Measurements from ENCODE around the gene TRAF3IP1.
"Not testable (repeated sequence)": the region's sequence is repeated elsewhere in the genome, so short reads cannot be mapped to it uniquely, and the experiment has no call there.

The TRAF3IP1 gene

DNA sequence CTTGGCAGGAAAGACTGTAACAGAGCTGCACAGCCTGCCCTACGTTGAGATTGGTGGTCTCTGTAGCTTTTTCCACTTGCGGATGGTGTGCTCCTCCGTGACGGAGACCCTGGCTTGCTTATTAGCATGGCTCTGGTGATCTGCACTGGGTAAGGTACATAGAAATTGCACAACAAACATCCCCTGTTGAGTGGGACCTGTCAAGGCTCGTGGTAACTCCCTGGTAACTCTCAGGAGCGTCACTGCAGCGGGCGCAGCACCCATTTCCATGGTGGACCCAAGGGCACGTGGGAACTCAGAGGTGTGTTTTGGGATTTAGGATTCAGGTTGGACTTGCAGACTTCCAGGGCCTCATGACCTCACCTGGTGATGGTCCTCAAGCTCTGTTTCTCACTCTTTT lies 1.1 kb downstream of the TRAF3IP1 start:
- H3K36me3 Mint-ChIP-seq (ENCODE audit: low read depth): peaks cover 20% of the 10 kb centered on the region
- peaks cover 5% of the 10 kb centered on the region for H3K9me3 Mint-ChIP-seq
- H3K27me3 Mint-ChIP-seq (ENCODE audit: low read depth): peaks cover 4% of the 10 kb centered on the region
- no peak overlapping the region for H3K27ac Mint-ChIP-seq
- TF ChIP-seq, protein P1, sequence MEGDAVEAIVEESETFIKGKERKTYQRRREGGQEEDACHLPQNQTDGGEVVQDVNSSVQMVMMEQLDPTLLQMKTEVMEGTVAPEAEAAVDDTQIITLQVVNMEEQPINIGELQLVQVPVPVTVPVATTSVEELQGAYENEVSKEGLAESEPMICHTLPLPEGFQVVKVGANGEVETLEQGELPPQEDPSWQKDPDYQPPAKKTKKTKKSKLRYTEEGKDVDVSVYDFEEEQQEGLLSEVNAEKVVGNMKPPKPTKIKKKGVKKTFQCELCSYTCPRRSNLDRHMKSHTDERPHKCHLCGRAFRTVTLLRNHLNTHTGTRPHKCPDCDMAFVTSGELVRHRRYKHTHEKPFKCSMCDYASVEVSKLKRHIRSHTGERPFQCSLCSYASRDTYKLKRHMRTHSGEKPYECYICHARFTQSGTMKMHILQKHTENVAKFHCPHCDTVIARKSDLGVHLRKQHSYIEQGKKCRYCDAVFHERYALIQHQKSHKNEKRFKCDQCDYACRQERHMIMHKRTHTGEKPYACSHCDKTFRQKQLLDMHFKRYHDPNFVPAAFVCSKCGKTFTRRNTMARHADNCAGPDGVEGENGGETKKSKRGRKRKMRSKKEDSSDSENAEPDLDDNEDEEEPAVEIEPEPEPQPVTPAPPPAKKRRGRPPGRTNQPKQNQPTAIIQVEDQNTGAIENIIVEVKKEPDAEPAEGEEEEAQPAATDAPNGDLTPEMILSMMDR (IDR thresholded peaks at IDR 0.05; ENCODE audit: unreplicated experiment in 3 of 3): no peak
- H3K4me1 Mint-ChIP-seq: peaks cover 14% of the 10 kb centered on the region
- peak overlapping the region; percentile 86 to 94 (median 90) for H3K4me3 Mint-ChIP-seq

DNA sequence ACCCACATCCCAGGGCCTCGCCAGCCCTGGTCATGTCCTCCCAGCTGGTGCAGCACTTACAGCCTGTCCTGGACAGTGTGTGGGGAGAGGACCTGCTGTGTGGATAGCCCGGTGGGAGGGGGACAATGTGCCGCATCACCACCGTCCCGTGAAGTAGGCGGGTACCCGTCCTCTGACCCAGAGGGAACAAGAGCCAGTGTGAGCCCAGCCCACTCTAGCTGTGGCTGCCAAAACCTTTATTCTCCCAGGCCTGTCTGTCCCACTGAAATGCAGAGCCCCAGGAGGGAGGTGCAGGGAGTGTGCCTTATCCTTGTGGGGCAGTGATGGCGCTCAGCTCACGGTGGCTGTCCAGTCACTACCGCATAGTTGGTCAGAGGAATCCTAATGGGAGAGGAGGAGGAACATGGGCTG lies 1.7 kb downstream of the TRAF3IP1 start:
- Mint-ChIP-seq H3K4me3 (peak overlapping the region; percentile 86 to 94 (median 90)), H3K4me1 (peaks cover 14% of the 10 kb centered on the region), H3K27me3 (ENCODE audit: low read depth) (no peaks in the 10 kb centered on the region), H3K27ac (no peak overlapping the region), H3K9me3 (peaks cover 3% of the 10 kb centered on the region), H3K36me3 (ENCODE audit: low read depth) (peaks cover 24% of the 10 kb centered on the region)
- TF ChIP-seq, protein P1 (IDR thresholded peaks at IDR 0.05; ENCODE audit: unreplicated experiment in 3 of 3): no peak

DNA sequence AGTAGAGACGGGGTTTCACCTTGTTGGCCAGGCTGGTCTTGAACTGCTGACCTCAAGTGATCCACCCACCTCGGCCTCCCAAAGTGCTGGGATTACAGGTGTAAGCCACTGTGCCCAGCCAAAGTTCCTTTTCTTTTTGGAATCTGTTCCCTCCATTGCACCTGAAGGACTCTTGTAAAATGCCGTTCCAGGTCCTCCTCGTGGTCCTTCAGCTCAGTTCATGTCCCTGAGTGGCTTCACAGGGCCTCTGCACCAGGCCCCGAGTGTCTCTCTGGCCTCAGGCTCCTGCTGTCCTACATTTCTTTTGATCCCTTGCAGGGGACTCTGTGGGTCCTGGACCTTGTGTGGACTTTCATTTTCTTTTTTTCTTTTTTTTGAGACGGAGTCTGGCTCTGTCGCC lies 3.9 kb downstream of the TRAF3IP1 start:
- Mint-ChIP-seq H3K4me1 (peaks cover 14% of the 10 kb centered on the region), H3K36me3 (ENCODE audit: low read depth) (peaks cover 46% of the 10 kb centered on the region)
- H3K9me3 Mint-ChIP-seq; H3K27ac Mint-ChIP-seq; H3K4me3 Mint-ChIP-seq; H3K27me3 Mint-ChIP-seq (ENCODE audit: low read depth): not testable (repeated sequence)

DNA sequence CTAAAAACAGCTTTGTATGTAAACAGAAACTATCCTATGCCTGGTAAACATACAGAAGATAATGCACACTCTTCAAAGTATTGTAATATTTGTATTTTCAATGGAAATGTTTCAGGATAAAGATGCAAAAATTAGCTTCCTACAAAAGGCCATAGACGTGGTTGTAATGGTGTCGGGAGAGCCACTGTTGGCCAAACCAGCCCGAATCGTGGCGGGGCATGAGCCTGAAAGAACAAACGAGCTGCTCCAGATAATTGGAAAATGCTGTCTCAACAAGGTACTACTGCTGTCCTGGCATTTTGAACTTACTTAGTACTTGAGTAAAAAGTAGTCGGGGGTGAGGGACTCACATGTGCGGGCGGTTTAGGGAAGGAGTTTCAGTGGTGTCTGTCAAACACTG lies 5.4 kb downstream of the TRAF3IP1 start:
- Mint-ChIP-seq H3K4me3 (no peak overlapping the region), H3K27me3 (ENCODE audit: low read depth) (no peaks in the 10 kb centered on the region), H3K36me3 (ENCODE audit: low read depth) (peaks cover 53% of the 10 kb centered on the region), H3K9me3 (no peaks in the 10 kb centered on the region), H3K4me1 (peaks cover 14% of the 10 kb centered on the region), H3K27ac (no peak overlapping the region)
- TF ChIP-seq, protein P1 (IDR thresholded peaks at IDR 0.05; ENCODE audit: unreplicated experiment in 3 of 3): no peak

DNA sequence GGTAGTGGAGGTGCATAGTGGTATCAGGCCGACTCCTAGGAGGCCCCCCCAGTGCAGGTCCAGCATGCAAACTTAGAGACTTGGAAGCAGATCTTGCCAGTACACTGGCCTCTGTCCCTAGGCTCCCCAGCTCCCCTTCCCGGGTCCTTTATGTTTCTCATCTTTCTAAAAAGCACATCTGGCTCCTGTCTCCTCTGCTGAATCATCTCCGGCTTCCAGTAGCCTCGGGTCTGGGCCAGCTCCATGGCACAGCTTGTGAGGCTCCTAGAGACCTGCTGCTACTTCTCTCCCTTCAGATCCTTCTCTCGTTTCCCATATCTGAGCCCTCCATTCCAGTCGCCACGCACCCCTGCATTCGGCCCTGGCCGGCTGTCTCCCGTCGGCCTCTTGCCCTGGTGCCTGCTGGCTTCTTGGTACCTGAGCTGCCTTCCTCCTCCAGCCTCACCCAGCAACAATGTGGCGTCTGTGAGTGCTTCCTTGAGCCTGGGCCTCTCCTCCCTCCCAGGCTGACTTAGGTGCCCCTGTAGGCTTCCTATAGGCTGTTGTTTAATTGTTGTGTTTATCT lies 6.6 kb downstream of the TRAF3IP1 start:
- TF ChIP-seq, protein P1 (IDR thresholded peaks at IDR 0.05; ENCODE audit: unreplicated experiment in 3 of 3): no peak
- no peaks in the 10 kb centered on the region for H3K9me3 Mint-ChIP-seq
- peaks cover 5% of the 10 kb centered on the region for H3K4me1 Mint-ChIP-seq
- no peak overlapping the region for H3K4me3 Mint-ChIP-seq
- H3K36me3 Mint-ChIP-seq (ENCODE audit: low read depth): peaks cover 53% of the 10 kb centered on the region
- no peaks in the 10 kb centered on the region for H3K27me3 Mint-ChIP-seq (ENCODE audit: low read depth)
- no peak overlapping the region for H3K27ac Mint-ChIP-seq

DNA sequence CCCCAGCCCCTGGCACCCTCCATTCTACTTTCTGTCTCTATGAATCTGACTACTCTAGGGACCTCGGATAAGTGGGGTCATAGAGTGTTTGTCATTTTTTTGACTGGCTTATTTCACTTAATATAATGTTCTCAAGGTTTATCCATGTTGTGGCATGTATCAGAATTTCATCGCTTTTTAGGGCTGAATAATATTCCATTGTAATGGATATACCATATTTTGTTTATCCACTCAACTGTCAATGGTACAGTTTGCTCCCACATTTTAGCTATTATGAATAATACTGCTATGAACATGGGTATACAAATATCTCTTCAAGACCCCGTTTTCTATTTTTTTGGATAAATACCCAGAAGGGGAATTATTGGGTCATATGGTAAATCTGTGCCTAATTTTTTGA lies 7.4 kb downstream of the TRAF3IP1 start:
- H3K4me3 Mint-ChIP-seq: no peak overlapping the region
- H3K4me1 Mint-ChIP-seq: peaks cover 2% of the 10 kb centered on the region
- no peak overlapping the region for H3K27ac Mint-ChIP-seq
- H3K27me3 Mint-ChIP-seq (ENCODE audit: low read depth): no peaks in the 10 kb centered on the region
- peaks cover 53% of the 10 kb centered on the region for H3K36me3 Mint-ChIP-seq (ENCODE audit: low read depth)
- TF ChIP-seq, protein P1 (IDR thresholded peaks at IDR 0.05; ENCODE audit: unreplicated experiment in 3 of 3): no peak
- H3K9me3 Mint-ChIP-seq: no peaks in the 10 kb centered on the region
